Kidney (tissue), 14 donors: ENCODE results near the gene PLCB4. TPM values are rescaled to one million over a fixed set of nuclear protein-coding genes. Genes with fewer than 3 reads are reported as not detected.

Experiments
- DNase-seq, 5 donors: peaks; one replicate each; pipeline ENCODE4 v3.0.0-alpha.2; 2013 to 2020
- FAIRE-seq: peaks from 2 replicates; lab custom pipeline; 2012; peaks lifted over from hg19 to GRCh38; lab: Jason Lieb, UNC
- H3K27ac ChIP-seq, 2 donors: one replicate each; pipeline ENCODE4 v1.7.0; 2013; ENCODE audit warnings: low read depth in 2 of 2, low read length in 2 of 2, inconsistent platforms in 1 of 2
- H3K27me3 ChIP-seq: one replicate; pipeline ENCODE4 v1.7.1; 2013; ENCODE audit warnings: low read length, inconsistent platforms; ENCODE audit not compliant: control insufficient read depth, insufficient read depth
- H3K36me3 ChIP-seq, 3 donors: one replicate each; pipeline versions ENCODE4 v1.7.0 to v1.7.1; 2013; ENCODE audit warnings: low read length in 3 of 3, control low read depth in 1 of 3, inconsistent platforms in 1 of 3; ENCODE audit not compliant: insufficient read depth in 3 of 3, control insufficient read depth in 2 of 3
- H3K4me1 ChIP-seq, 3 donors: one replicate each; pipeline versions ENCODE4 v1.7.0 to v1.7.1; 2013; ENCODE audit warnings: low read length in 3 of 3, inconsistent platforms in 1 of 3, low read depth in 1 of 3; ENCODE audit not compliant: control insufficient read depth in 2 of 3, insufficient read depth in 2 of 3
- H3K4me3 ChIP-seq, 3 donors: one replicate each; pipeline versions ENCODE4 v1.7.0 to v1.8.1; 2013; ENCODE audit warnings: low read length in 3 of 3, control low read depth in 1 of 3, inconsistent platforms in 1 of 3
- H3K9ac ChIP-seq, 3 donors: one replicate each; pipeline versions ENCODE4 v1.7.0 to v1.7.1; 2013; ENCODE audit warnings: low read length in 3 of 3, control low read depth in 1 of 3, inconsistent platforms in 1 of 3
- H3K9me3 ChIP-seq, 3 donors: one replicate each; pipeline versions ENCODE4 v1.7.0 to v1.7.1; 2013; ENCODE audit warnings: low read length in 3 of 3, control low read depth in 1 of 3, inconsistent platforms in 1 of 3; ENCODE audit not compliant: control insufficient read depth in 2 of 3, insufficient read depth in 1 of 3
- intact Hi-C: fragments of 100-400 bp; cut with DNase I; formaldehyde crosslinking; loops from one replicate; pipeline ENCODE4 v1.11.1; 2022
- polyA plus RNA-seq: library from polyadenylated mRNA; stranded (reverse); fragments of 350-450 nt; fragmentation: Illumina TruSeq; extraction: RNeasy Lipid Tissue Mini Kit (QIAGEN cat#74804); gene quantifications from one replicate; pipeline ENCODE4 v1.2.3, GENCODE V29; 2014; ENCODE audit warnings: low read depth, low replicate concordance; ENCODE audit not compliant: insufficient read depth
- total RNA-seq: library from RNA; stranded (reverse); fragmentation: NEBNext Ultra II Directional; extraction: Animal tissue kit (Norgen Biotek cat#: 25700); gene quantifications from one replicate; pipeline ENCODE4 v1.2.1, GENCODE V29; 2021
- TF ChIP-seq, protein P1 (sequence below): IDR thresholded peaks from 3 replicates; pipeline ENCODE4 v1.5.1; 2012; ENCODE audit warnings: mild to moderate bottlenecking, moderate library complexity, borderline replicate concordance; ENCODE audit not compliant: insufficient read depth; ENCODE audit errors: extremely low read depth
- donor health status: control.
- donor health status: control.
- donor health status: control.
- donor health status: control.
- donor health status: control.
- donor health status: DM: yes; HTN: yes; CAD: no.
- donor health status: Normal renal cell carcinoma (clear cell type).

Gene PLCB4
- total and polyA plus RNA-seq, 2 donors from 2014 or later, result 2.8 to 17.7 TPM

DNA sequence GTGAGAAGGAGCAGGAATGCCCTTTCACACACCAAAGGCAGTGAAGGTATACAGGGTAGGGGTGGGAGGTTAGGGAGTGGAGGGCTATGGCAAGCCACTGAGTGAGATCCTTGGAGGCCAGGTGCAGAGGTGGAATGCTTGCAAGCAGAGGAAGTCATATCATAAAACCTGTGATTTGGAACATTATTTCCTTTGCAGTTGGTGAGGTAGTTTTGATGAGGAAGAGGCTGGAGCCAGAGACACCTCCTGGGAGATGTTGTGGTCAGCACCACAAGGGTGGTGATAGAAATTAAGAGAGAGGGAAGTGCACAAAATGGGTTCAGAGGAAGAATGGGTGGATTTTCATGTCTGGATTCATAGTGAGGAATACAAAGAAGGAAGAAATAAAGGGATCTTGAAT, 73.0 kb downstream of the PLCB4 start:
- no peaks in the 10 kb centered on the region for H3K27me3 ChIP-seq
- H3K36me3 ChIP-seq, result no peaks in the 10 kb centered on the region
- intact Hi-C loops, result no loop called here
- DNase-seq (no peak), FAIRE-seq (no peak)
- H3K9me3 ChIP-seq, result peaks cover 0 to 5% (median 0%) of the 10 kb centered on the region in 3 donors
- H3K4me3 ChIP-seq, result no peak overlapping the region
- H3K4me1 ChIP-seq, result no peaks in the 10 kb centered on the region
- TF ChIP-seq, protein P1, sequence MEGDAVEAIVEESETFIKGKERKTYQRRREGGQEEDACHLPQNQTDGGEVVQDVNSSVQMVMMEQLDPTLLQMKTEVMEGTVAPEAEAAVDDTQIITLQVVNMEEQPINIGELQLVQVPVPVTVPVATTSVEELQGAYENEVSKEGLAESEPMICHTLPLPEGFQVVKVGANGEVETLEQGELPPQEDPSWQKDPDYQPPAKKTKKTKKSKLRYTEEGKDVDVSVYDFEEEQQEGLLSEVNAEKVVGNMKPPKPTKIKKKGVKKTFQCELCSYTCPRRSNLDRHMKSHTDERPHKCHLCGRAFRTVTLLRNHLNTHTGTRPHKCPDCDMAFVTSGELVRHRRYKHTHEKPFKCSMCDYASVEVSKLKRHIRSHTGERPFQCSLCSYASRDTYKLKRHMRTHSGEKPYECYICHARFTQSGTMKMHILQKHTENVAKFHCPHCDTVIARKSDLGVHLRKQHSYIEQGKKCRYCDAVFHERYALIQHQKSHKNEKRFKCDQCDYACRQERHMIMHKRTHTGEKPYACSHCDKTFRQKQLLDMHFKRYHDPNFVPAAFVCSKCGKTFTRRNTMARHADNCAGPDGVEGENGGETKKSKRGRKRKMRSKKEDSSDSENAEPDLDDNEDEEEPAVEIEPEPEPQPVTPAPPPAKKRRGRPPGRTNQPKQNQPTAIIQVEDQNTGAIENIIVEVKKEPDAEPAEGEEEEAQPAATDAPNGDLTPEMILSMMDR, result no peak
- H3K9ac ChIP-seq, result no peak overlapping the region
- H3K27ac ChIP-seq, result no peak overlapping the region

DNA sequence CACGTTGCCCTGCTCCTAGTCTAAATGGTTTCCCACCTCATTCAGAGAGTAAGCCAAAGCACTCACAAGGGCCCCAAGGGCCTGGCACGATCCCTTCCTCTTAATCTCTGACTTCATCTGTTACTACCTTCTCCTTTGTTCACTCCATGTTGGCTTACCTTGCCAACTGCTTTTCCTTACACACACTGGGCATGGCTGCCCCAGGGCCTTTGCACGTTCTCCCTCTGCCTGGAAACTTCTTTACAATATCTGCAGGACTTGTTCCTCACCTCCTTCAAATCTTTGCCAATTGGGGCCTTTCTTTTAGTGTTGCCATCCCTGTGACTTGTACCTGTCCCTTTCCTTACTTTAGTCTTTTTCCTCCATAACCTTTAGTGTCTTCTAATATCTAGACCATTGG, 73.9 kb downstream of the PLCB4 start:
- DNase-seq, result no peak
- TF ChIP-seq, protein P1, result no peak
- no peak overlapping the region for H3K9ac ChIP-seq
- no peak overlapping the region for H3K4me3 ChIP-seq
- no peaks in the 10 kb centered on the region for H3K4me1 ChIP-seq
- H3K27me3 ChIP-seq, result no peaks in the 10 kb centered on the region
- H3K27ac ChIP-seq, result no peak overlapping the region
- no peak for FAIRE-seq
- H3K36me3 ChIP-seq, result no peaks in the 10 kb centered on the region
- intact Hi-C loops, result no loop called here
- peaks cover 0 to 5% (median 0%) of the 10 kb centered on the region in 3 donors for H3K9me3 ChIP-seq

DNA sequence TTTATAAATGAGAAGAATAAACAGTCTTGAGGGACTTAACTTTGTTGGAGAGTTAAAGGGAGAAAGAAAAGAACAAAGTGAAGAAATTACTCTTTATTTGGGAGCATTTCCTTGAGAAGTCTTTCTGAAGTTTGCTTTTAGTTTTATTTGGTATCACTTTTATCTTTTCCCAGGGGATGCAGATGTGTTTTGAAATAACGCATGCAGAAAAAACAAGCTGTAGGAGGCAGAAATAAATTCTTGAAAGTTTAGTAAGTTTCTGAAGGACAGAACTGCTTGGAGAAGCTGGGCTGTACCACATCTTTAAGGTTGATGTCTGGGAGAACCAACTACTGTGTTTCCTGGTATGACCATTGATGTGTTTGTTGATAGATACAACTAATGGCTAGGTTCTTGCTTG, 75.0 kb downstream of the PLCB4 start:
- H3K27me3 ChIP-seq, result no peaks in the 10 kb centered on the region
- H3K27ac ChIP-seq, result no peak overlapping the region
- no peak for DNase-seq
- H3K9me3 ChIP-seq, result peaks cover 0 to 3% (median 0%) of the 10 kb centered on the region in 3 donors
- TF ChIP-seq, protein P1, result no peak
- H3K4me1 ChIP-seq, result no peaks in the 10 kb centered on the region
- H3K9ac ChIP-seq, result no peak overlapping the region
- no peak overlapping the region for H3K4me3 ChIP-seq
- no peak for FAIRE-seq
- intact Hi-C loops, result no loop called here
- no peaks in the 10 kb centered on the region for H3K36me3 ChIP-seq

DNA sequence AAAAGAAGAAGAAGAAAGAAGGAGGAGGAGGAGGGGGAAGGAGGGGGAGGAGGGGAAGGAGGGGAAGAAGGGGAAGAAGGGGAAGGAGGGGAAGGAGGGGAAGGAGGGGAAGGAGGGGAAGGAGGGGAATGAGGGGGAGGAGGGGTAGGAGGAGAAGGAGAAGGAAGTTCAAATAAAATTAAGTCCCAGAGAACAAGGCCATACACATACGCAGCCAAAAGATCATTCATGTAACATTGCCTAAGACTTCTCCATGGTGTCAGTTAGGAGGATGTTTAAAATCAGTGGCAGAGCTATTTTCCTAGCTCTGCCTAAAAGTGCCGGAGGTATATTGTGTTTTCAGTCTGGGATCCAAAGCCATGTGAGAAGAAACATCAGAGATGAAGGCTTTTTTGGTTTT, 75.8 kb downstream of the PLCB4 start:
- DNase-seq (no peak), FAIRE-seq (no peak)
- no peak overlapping the region for H3K4me3 ChIP-seq
- no peak overlapping the region for H3K27ac ChIP-seq
- TF ChIP-seq, protein P1, result no peak
- H3K9me3 ChIP-seq, result no peaks in the 10 kb centered on the region
- H3K36me3 ChIP-seq, result no peaks in the 10 kb centered on the region
- no peaks in the 10 kb centered on the region for H3K4me1 ChIP-seq
- H3K27me3 ChIP-seq, result no peaks in the 10 kb centered on the region
- intact Hi-C loops, result no loop called here
- no peak overlapping the region for H3K9ac ChIP-seq
